ENCODE data around the gene SKIC2.

DNA sequence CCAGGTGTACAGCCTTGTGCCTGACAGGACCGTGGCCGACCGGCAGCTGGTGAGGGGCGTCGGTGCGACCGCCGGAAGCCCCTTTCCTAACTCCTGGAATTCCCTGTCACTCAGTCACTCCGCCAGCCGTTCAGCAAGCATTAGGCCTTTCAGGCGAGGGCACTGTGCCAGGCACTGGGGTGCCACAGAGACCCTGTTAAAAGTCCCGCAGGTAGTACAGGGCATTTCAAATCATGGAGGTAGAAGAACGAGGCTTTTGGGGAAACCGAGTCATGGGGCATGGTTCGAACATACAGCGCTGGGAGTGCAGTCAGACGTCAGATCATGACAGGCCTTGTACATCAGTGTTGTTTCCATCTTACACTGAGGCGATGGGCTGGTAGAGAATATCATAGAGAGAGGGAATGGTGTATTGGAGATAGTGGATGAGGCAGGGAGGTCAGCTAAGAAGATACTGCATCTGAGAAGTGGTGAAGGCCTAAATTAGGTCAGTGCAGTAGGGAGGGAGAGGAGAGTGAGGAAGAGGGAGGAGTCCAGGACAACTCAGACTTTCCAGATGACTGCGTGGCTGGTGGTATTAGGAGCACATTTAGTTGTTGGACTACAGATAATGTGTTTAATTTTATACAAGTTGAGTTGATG, 13.9 kb downstream of the SKIC2 start:
- no peak for TF ChIP-seq POLR2A (IDR thresholded peaks at IDR 0.05)
- TF ChIP-seq, protein P1, sequence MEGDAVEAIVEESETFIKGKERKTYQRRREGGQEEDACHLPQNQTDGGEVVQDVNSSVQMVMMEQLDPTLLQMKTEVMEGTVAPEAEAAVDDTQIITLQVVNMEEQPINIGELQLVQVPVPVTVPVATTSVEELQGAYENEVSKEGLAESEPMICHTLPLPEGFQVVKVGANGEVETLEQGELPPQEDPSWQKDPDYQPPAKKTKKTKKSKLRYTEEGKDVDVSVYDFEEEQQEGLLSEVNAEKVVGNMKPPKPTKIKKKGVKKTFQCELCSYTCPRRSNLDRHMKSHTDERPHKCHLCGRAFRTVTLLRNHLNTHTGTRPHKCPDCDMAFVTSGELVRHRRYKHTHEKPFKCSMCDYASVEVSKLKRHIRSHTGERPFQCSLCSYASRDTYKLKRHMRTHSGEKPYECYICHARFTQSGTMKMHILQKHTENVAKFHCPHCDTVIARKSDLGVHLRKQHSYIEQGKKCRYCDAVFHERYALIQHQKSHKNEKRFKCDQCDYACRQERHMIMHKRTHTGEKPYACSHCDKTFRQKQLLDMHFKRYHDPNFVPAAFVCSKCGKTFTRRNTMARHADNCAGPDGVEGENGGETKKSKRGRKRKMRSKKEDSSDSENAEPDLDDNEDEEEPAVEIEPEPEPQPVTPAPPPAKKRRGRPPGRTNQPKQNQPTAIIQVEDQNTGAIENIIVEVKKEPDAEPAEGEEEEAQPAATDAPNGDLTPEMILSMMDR (IDR thresholded peaks at IDR 0.05): no peak
